CD14-positive monocyte (primary cell): ENCODE measurements around the gene RAPGEF5. TPM values are rescaled to one million over a fixed set of nuclear protein-coding genes. Genes with fewer than 3 reads are reported as not detected.

Source experiments
- DNase-seq, 3 donors: peaks; one replicate each; pipeline ENCODE4 v3.0.0-alpha.2; 2011 to 2022
- H2AFZ ChIP-seq: 2 replicates; pipeline ENCODE4 v1.6.0; 2012; ENCODE audit warnings: mild to moderate bottlenecking, low read depth, low read length, inconsistent platforms; ENCODE audit not compliant: insufficient read depth, poor library complexity, severe bottlenecking
- H3K27ac ChIP-seq, 2 donors: 1 replicate in 1 of 2; 2 replicates in 1 of 2; pipeline ENCODE4 v1.5.1; 2012 to 2013; ENCODE audit warnings: low read length in 2 of 2, control low read depth in 1 of 2, inconsistent platforms in 1 of 2, low read depth in 1 of 2, mild to moderate bottlenecking in 1 of 2
- H3K27me3 ChIP-seq, 2 donors: one replicate each; pipeline versions ENCODE4 v1.6.0 to v1.6.1; 2011 to 2013; ENCODE audit warnings: low read length in 2 of 2; ENCODE audit not compliant: control insufficient read depth in 2 of 2, insufficient read depth in 2 of 2
- H3K36me3 ChIP-seq, 2 donors: replicated peaks in 1 of 2; 1 replicate in 1 of 2; 2 replicates in 1 of 2; pipeline versions ENCODE4 v1.5.1 to v1.6.1; 2012 to 2013; ENCODE audit warnings: low read length in 2 of 2, control low read depth in 1 of 2, inconsistent platforms in 1 of 2, mild to moderate bottlenecking in 1 of 2; ENCODE audit not compliant: insufficient read depth in 2 of 2, control insufficient read depth in 1 of 2
- H3K4me1 ChIP-seq, 2 donors: 1 replicate in 1 of 2; 2 replicates in 1 of 2; pipeline versions ENCODE4 v1.5.1 to v1.6.1; 2012 to 2013; ENCODE audit warnings: low read length in 2 of 2, control low read depth in 1 of 2, inconsistent platforms in 1 of 2, mild to moderate bottlenecking in 1 of 2, moderate library complexity in 1 of 2; ENCODE audit not compliant: insufficient read depth in 2 of 2, control insufficient read depth in 1 of 2
- H3K4me2 ChIP-seq: replicated peaks from 2 replicates; pipeline ENCODE3; 2012; ENCODE audit warnings: low read length, moderate library complexity, mild to moderate bottlenecking; ENCODE audit not compliant: poor library complexity, severe bottlenecking; ENCODE audit errors: extremely low read depth
- H3K4me3 ChIP-seq, 3 experiments: fragments of 200-600 bp in 1 of 3; sonication (generic) in 1 of 3; replicated peaks in 1 of 3; 1 replicate in 2 of 3; 2 replicates in 1 of 3; pipeline ENCODE4 v1.5.1; 2011 to 2013; ENCODE audit warnings: low read length in 3 of 3, mild to moderate bottlenecking in 3 of 3, control low read depth in 2 of 3, low read depth in 2 of 3, inconsistent platforms in 1 of 3, moderate library complexity in 1 of 3
- H3K79me2 ChIP-seq: 2 replicates; pipeline ENCODE4 v1.6.0; 2012; ENCODE audit warnings: mild to moderate bottlenecking, control low read depth, inconsistent platforms, low read length, moderate library complexity; ENCODE audit not compliant: insufficient read depth
- H3K9ac ChIP-seq: 2 replicates; pipeline ENCODE4 v1.6.0; 2017; ENCODE audit warnings: low read length, mild to moderate bottlenecking; ENCODE audit not compliant: insufficient read depth, poor library complexity, severe bottlenecking
- H3K9me3 ChIP-seq, 2 donors: replicated peaks in 1 of 2; 1 replicate in 1 of 2; 2 replicates in 1 of 2; pipeline versions ENCODE4 v1.5.1 to v1.6.1; 2012 to 2013; ENCODE audit warnings: low read length in 2 of 2, control low read depth in 1 of 2; ENCODE audit not compliant: control insufficient read depth in 1 of 2, insufficient read depth in 1 of 2
- H4K20me1 ChIP-seq: 2 replicates; pipeline ENCODE4 v1.6.0; 2012; ENCODE audit warnings: mild to moderate bottlenecking, low read length, control low read depth, moderate library complexity; ENCODE audit not compliant: insufficient read depth
- H3K27ac Mint-ChIP-seq, 7 donors: one replicate each; pipeline ENCODE4 v1.8.0; 2020; ENCODE audit warnings: mild to moderate bottlenecking in 7 of 7, mixed read lengths in 7 of 7, moderate library complexity in 6 of 7, inconsistent platforms in 2 of 7
- H3K27me3 Mint-ChIP-seq, 3 donors: one replicate each; pipeline ENCODE4 v1.8.0; 2021 to 2022; ENCODE audit warnings: low read depth in 3 of 3, mild to moderate bottlenecking in 3 of 3, mixed read lengths in 3 of 3, moderate library complexity in 3 of 3, inconsistent platforms in 1 of 3
- H3K36me3 Mint-ChIP-seq, 2 donors: one replicate each; pipeline ENCODE4 v1.8.0; 2020; ENCODE audit warnings: mixed read lengths in 2 of 2, inconsistent platforms in 1 of 2, mild to moderate bottlenecking in 1 of 2
- H3K4me1 Mint-ChIP-seq: one replicate; pipeline ENCODE4 v1.8.0; 2020; ENCODE audit warnings: mild to moderate bottlenecking, mixed read lengths
- H3K4me3 Mint-ChIP-seq, 2 donors: one replicate each; pipeline ENCODE4 v1.8.0; 2020; ENCODE audit warnings: mild to moderate bottlenecking in 2 of 2, mixed read lengths in 2 of 2, moderate library complexity in 1 of 2
- H3K9me3 Mint-ChIP-seq, 7 donors: one replicate each; pipeline ENCODE4 v1.8.0; 2020 to 2022; ENCODE audit warnings: mixed read lengths in 7 of 7, mild to moderate bottlenecking in 6 of 7, moderate library complexity in 6 of 7, inconsistent platforms in 2 of 7
- CTCF ChIP-seq: fragments of 200-600 bp; IDR thresholded peaks from one replicate; pipeline ENCODE4 v1.8.0; 2022; ENCODE audit warnings: antibody characterized with exemption, mild to moderate bottlenecking
- WGBS: methylation state at CpG from one replicate; pipeline ENCODE4 v1.1.5; 2013; ENCODE audit warnings: missing lambda C conversion rate; ENCODE audit not compliant: insufficient coverage; 5-methylcytosine and 5-hydroxymethylcytosine counted together
- intact Hi-C, 2 donors: fragments of 100-400 bp; cut with micrococcal nuclease; formaldehyde crosslinking; loops; one replicate each; pipeline versions ENCODE4 v1.15.0 to v1.15.1; 2023
- polyA plus RNA-seq, 3 donors: library from polyadenylated mRNA; depleted of rRNA in 1 of 3; unstranded in 2 of 3; stranded (reverse) in 1 of 3; fragments of 300-500 nt in 2 of 3; fragments of >200 nt in 1 of 3; fragmentation: Illumina TruSeq in 2 of 3; gene quantifications; 1 replicate in 2 of 3; 2 replicates in 1 of 3; pipeline ENCODE4 v1.2.3, GENCODE V29; 2012 to 2021

RAPGEF5 gene
- polyA plus RNA-seq, 3 donors, result not detected

- H3K79me2 ChIP-seq, result no peaks in the 10 kb centered on the region
- intact Hi-C loops, result no loop called here
- 90% methylated on average over 2 of the region's 4 CpGs for WGBS
- no peaks in the 10 kb centered on the region for H3K27me3 ChIP-seq
- H3K4me2 ChIP-seq, result no peak overlapping the region
- no peak overlapping the region for H3K9ac ChIP-seq
- no peak for TF ChIP-seq CTCF
- H3K27ac Mint-ChIP-seq, result no peak overlapping the region
- DNase-seq, result no peak
- no peak overlapping the region for H3K4me3 Mint-ChIP-seq
- peaks cover 0 to 3% (median 2%) of the 10 kb centered on the region in 7 donors for H3K9me3 Mint-ChIP-seq
- no peak overlapping the region for H3K4me3 ChIP-seq
- H3K36me3 ChIP-seq, result no peaks in the 10 kb centered on the region
- no peaks in the 10 kb centered on the region for H3K4me1 Mint-ChIP-seq
- H3K9me3 ChIP-seq, result no peaks in the 10 kb centered on the region
- no peaks in the 10 kb centered on the region for H3K36me3 Mint-ChIP-seq
- H3K4me1 ChIP-seq, result no peaks in the 10 kb centered on the region
- H4K20me1 ChIP-seq, result no peaks in the 10 kb centered on the region
- H2AFZ ChIP-seq, result no peak overlapping the region
- no peak overlapping the region for H3K27ac ChIP-seq
- no peaks in the 10 kb centered on the region for H3K27me3 Mint-ChIP-seq
These were observed 174.8 kb downstream of the RAPGEF5 start for GRCh38 chr7:22182149-22182548.

GRCh38 chr7:22181663-22182062, 175.3 kb downstream of the RAPGEF5 start:
- H3K36me3 Mint-ChIP-seq, result no peaks in the 10 kb centered on the region
- no peak for TF ChIP-seq CTCF
- Histone ChIP-seq H3K9me3 (no peaks in the 10 kb centered on the region), H3K79me2 (no peaks in the 10 kb centered on the region), H3K36me3 (no peaks in the 10 kb centered on the region), H4K20me1 (no peaks in the 10 kb centered on the region), H3K4me3 (no peak overlapping the region), H3K4me1 (no peaks in the 10 kb centered on the region), H3K27ac (no peak overlapping the region), H3K4me2 (no peak overlapping the region), H3K9ac (no peak overlapping the region), H2AFZ (no peak overlapping the region), H3K27me3 (no peaks in the 10 kb centered on the region)
- H3K9me3 Mint-ChIP-seq, result peaks cover 0 to 3% (median 2%) of the 10 kb centered on the region in 7 donors
- no peaks in the 10 kb centered on the region for H3K4me1 Mint-ChIP-seq
- no peaks in the 10 kb centered on the region for H3K27me3 Mint-ChIP-seq
- intact Hi-C loops, result no loop called here
- DNase-seq, result no peak
- no CpG with 5 or more reads among the region's 1 CpG for WGBS
- no peak overlapping the region for H3K27ac Mint-ChIP-seq
- H3K4me3 Mint-ChIP-seq, result no peak overlapping the region
